ENCODE measurements around the gene MYO5A.
A peak's percentile ranks its signal among the peaks of the same experiment; 100 is the strongest.
"Not testable (repeated sequence)": the region's sequence is repeated elsewhere in the genome, so short reads cannot be mapped to it uniquely, and the experiment has no call there.

The MYO5A gene

GRCh38 chr15:52528564-52529340 is at the start of gene MYO5A:
Gene MYO5A (minus strand): TSS chr15:52528880. CDS start chr15:52528806, 74 bp downstream.
- peak within 1 kb of the TSS; percentile 81 for H3K4me3 ChIP-seq (ENCODE audit: low read depth, low read length)
- TF ChIP-seq CTCF (IDR thresholded peaks at IDR 0.05; ENCODE audit: insufficient read depth, low read depth, low read length, missing control alignments) = peak; percentile 4
- peak; percentile 91 for DNase-seq (ENCODE audit: low read depth)

- H3K4me3 ChIP-seq (ENCODE audit: low read depth, low read length) = no peak overlapping the region
- no peak for TF ChIP-seq CTCF (IDR thresholded peaks at IDR 0.05; ENCODE audit: insufficient read depth, low read depth, low read length, missing control alignments)
- no peak for DNase-seq (ENCODE audit: low read depth)
Observed at GRCh38 chr15:52576692-52577091, 48.0 kb upstream of the MYO5A start.

- not testable (repeated sequence) for DNase-seq (ENCODE audit: low read depth); H3K4me3 ChIP-seq (ENCODE audit: low read depth, low read length)
Observed at GRCh38 chr15:52575573-52575972, 46.9 kb upstream of the MYO5A start.

GRCh38 chr15:52575072-52575471 is 46.4 kb upstream of the MYO5A start:
- no peak for TF ChIP-seq CTCF (IDR thresholded peaks at IDR 0.05; ENCODE audit: insufficient read depth, low read depth, low read length, missing control alignments)
- no peak overlapping the region for H3K4me3 ChIP-seq (ENCODE audit: low read depth, low read length)
- DNase-seq (ENCODE audit: low read depth) = no peak

- H3K4me3 ChIP-seq (ENCODE audit: low read depth, low read length); DNase-seq (ENCODE audit: low read depth): not testable (repeated sequence)
Observed at GRCh38 chr15:52574623-52575022, 45.9 kb upstream of the MYO5A start.

- peak; percentile 3 for TF ChIP-seq CTCF (IDR thresholded peaks at IDR 0.05; ENCODE audit: insufficient read depth, low read depth, low read length, missing control alignments)
- H3K4me3 ChIP-seq (ENCODE audit: low read depth, low read length) = peak within 1 kb of the TSS; percentile 81
- DNase-seq (ENCODE audit: low read depth) = peak; percentile 95
Observed at GRCh38 chr15:52568601-52569585, 40.2 kb upstream of the MYO5A start, which contains the start of gene ARPP19. Gene ARPP19 (minus strand): TSS chr15:52569030. CDS start chr15:52568892, 138 bp downstream.

- TF ChIP-seq CTCF (IDR thresholded peaks at IDR 0.05; ENCODE audit: insufficient read depth, low read depth, low read length, missing control alignments) = no peak
- DNase-seq (ENCODE audit: low read depth) = peak; percentile 51
- peak overlapping the region; percentile 81 for H3K4me3 ChIP-seq (ENCODE audit: low read depth, low read length)
Observed at GRCh38 chr15:52567871-52568600, 39.4 kb upstream of the MYO5A start.

Data from GM12865 (cell line).